ENCODE measurements around the gene MS4A8. TPM values are rescaled to one million over a fixed set of nuclear protein-coding genes. Genes with fewer than 3 reads are reported as not detected.
"Not testable (repeated sequence)": the region's sequence is repeated elsewhere in the genome, so short reads cannot be mapped to it uniquely, and the experiment has no call there.

MS4A8 gene, protein sequence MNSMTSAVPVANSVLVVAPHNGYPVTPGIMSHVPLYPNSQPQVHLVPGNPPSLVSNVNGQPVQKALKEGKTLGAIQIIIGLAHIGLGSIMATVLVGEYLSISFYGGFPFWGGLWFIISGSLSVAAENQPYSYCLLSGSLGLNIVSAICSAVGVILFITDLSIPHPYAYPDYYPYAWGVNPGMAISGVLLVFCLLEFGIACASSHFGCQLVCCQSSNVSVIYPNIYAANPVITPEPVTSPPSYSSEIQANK
- total RNA-seq (under 1 TPM in 2 of 9 donors, not detected in 7; 0.46 to 0.67 TPM), polyA plus RNA-seq (1 to 10 TPM in 2 of 3 donors, under 1 TPM in 1; 0.27 to 2.0 (median 1.5) TPM)
- long read RNA-seq, donor 1: 0 reads
- long read RNA-seq, donor 2: 0 reads
- long read RNA-seq, donor 3: 0 reads
- long read RNA-seq, donor 4: 0 reads
- long read RNA-seq, donor 5: 0 reads
- long read RNA-seq, donor 6: 0 reads
- long read RNA-seq, donor 7: 0 reads
- long read RNA-seq, donor 8: 0 reads
- long read RNA-seq, donor 9: 0 reads
- long read RNA-seq, donor 10: 0 reads

DNA sequence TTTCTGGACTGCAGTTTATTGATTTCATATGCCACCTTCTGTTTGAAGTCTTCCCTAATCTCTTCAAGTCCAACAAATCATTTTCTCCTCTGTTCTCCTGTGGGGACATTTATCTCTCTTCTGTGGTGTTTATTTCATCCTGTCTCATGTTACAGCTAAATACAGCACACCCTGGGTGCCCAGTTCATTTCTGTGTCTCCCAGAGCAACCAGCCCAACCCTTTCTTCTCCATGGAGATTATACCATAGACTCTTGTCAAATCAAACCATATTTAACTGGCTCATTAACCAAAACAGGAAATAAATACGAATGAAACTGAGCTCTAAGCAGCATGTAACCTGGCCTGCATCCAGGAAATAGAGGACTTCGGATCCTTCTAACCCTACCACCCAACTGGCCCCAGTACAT is at the start of gene MS4A8:
MS4A8 (plus strand) TSS at position 329 of the 408 bp plus-strand sequence. CDS start 1,249 bp downstream, outside the sequence.
- Histone ChIP-seq H3K27me3 (no peaks in the 10 kb centered on the region), H3K4me1 (replicated peaks in 1 of 2) (no peaks in the 10 kb centered on the region), H3K9me3 (replicated peaks in 1 of 3) (no peaks in the 10 kb centered on the region), H3K27ac (no peak within 1 kb of the TSS), H3K36me3 (replicated peaks in 1 of 2) (no peaks in the 10 kb centered on the region), H3K4me3 (no peak within 1 kb of the TSS)
- intact Hi-C loops (cut with DNase I): no loop called here
- no peak for DNase-seq
- TF ChIP-seq POLR2A (IDR thresholded peaks at IDR 0.05): no peak
- TF ChIP-seq, protein P1, sequence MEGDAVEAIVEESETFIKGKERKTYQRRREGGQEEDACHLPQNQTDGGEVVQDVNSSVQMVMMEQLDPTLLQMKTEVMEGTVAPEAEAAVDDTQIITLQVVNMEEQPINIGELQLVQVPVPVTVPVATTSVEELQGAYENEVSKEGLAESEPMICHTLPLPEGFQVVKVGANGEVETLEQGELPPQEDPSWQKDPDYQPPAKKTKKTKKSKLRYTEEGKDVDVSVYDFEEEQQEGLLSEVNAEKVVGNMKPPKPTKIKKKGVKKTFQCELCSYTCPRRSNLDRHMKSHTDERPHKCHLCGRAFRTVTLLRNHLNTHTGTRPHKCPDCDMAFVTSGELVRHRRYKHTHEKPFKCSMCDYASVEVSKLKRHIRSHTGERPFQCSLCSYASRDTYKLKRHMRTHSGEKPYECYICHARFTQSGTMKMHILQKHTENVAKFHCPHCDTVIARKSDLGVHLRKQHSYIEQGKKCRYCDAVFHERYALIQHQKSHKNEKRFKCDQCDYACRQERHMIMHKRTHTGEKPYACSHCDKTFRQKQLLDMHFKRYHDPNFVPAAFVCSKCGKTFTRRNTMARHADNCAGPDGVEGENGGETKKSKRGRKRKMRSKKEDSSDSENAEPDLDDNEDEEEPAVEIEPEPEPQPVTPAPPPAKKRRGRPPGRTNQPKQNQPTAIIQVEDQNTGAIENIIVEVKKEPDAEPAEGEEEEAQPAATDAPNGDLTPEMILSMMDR (IDR thresholded peaks at IDR 0.05): no peak
- 18 to 21% (median 18%) methylated on average over 2 of the region's 2 CpGs for WGBS, 4 donors

DNA sequence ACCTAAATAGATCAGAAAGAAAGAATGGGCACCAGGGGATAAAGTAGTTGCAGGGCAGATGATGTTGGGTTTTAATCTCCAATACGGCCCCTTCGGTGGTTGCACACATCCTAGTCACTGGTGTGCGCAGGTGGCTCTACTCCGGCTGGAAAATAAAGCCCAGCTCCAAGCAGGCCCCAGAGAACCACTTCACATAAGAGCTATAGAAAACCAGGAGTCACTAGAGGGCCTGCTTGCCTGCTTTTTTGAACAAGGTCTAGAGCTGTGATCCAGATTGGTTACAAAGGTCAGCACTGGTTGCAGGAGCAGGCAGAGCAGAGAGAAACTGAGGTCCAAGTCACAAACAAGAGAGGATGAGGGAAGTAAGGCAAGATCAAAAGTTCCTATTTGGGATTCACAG is 41.5 kb upstream of the MS4A8 start:
- Histone ChIP-seq H3K4me3 (no peak overlapping the region), H3K9me3 (replicated peaks in 1 of 3) (no peaks in the 10 kb centered on the region), H3K4me1 (replicated peaks in 1 of 2) (no peaks in the 10 kb centered on the region), H3K27me3 (no peaks in the 10 kb centered on the region), H3K36me3 (replicated peaks in 1 of 2) (no peaks in the 10 kb centered on the region), H3K27ac (no peak overlapping the region)
- TF ChIP-seq POLR2A (IDR thresholded peaks at IDR 0.05): no peak
- TF ChIP-seq, protein P1 (IDR thresholded peaks at IDR 0.05): no peak
- 83 to 97% (median 91%) methylated on average over 4 of the region's 4 CpGs for WGBS, 4 donors
- intact Hi-C loops (cut with DNase I): no loop called here
- DNase-seq: no peak

DNA sequence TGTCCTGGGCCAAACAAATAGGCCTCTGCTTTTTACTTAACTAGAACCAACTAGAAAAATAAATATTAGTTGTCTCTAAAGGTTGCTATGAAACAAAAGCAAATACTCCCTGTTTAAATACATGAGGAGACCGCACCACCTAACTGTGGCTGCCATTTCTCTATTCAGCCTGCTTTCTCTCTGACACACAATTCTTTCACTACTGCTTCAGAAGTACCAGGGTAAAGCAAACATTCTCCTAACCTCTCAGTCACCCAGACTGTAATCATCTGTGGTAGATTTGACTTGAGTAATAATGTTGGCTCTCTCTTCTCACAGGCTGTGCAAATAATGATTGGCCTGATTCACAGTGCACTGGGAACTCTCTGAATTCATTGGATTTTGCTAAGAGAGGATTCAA is 41.0 kb upstream of the MS4A8 start:
- DNase-seq: no peak
- no peaks in the 10 kb centered on the region for H3K9me3 ChIP-seq (replicated peaks in 1 of 3)
- intact Hi-C loops (cut with DNase I): no loop called here
- H3K27ac ChIP-seq: no peak overlapping the region
- WGBS, 4 donors: 84 to 100% (median 88%) methylated on average over 1 of the region's 1 CpG
- H3K4me3 ChIP-seq: no peak overlapping the region
- no peaks in the 10 kb centered on the region for H3K27me3 ChIP-seq
- no peaks in the 10 kb centered on the region for H3K4me1 ChIP-seq (replicated peaks in 1 of 2)
- no peaks in the 10 kb centered on the region for H3K36me3 ChIP-seq (replicated peaks in 1 of 2)
- TF ChIP-seq, protein P1 (IDR thresholded peaks at IDR 0.05): no peak
- no peak for TF ChIP-seq POLR2A (IDR thresholded peaks at IDR 0.05)

DNA sequence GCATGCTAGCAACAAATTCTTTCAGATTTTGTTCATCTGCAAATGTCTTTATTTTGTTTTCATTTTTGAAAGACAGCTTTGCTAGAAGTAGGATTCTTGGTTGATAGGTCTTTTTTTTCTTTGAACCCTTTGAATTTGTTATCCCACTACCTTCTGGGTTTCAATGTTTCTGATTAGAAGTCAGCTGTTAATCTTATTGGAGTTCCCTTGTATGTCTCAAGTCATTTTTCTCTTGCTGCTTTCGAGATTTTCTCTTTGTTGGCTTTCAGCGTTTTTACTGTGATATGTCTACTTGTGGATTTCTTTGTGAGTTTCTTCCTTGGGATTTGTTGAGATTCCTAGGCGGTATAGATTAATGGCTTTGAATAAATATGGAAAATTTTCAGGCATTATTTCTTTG is 27.2 kb upstream of the MS4A8 start:
- no peak overlapping the region for H3K27ac ChIP-seq
- WGBS, 4 donors: 76 to 80% (median 79%) methylated on average over 3 of the region's 3 CpGs
- no peaks in the 10 kb centered on the region for H3K4me1 ChIP-seq (replicated peaks in 1 of 2)
- H3K36me3 ChIP-seq (replicated peaks in 1 of 2): no peaks in the 10 kb centered on the region
- H3K9me3 ChIP-seq (replicated peaks in 1 of 3): no peaks in the 10 kb centered on the region
- intact Hi-C loops (cut with DNase I): no loop called here
- no peaks in the 10 kb centered on the region for H3K27me3 ChIP-seq
- no peak overlapping the region for H3K4me3 ChIP-seq
- TF ChIP-seq, protein P1 (IDR thresholded peaks at IDR 0.05): no peak
- no peak for TF ChIP-seq POLR2A (IDR thresholded peaks at IDR 0.05)
- no peak for DNase-seq

DNA sequence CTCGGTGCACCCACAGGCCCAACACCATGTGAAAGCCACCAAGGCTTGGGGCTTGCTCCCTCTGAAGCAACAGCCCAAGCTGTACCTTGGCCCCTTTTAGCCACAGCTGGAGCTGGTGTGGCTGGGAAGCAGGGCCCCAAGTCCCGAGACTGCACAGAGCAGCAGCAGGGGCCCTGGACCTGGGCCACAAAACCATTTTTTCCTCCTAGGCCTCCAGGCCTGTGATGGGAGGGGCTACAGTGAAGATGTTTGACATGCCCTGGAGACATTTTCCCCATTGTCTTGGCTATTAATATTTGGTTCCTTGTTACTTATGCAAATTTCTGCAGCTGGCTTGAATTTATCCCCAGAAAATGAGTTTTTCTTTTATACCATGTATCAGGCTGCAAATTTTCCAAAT is 21.2 kb upstream of the MS4A8 start:
- 83 to 93% (median 88%) methylated on average over 1 to 2 of the region's 2 CpGs for WGBS, 4 donors
- H3K36me3 ChIP-seq (replicated peaks in 1 of 2); intact Hi-C loops (cut with DNase I); DNase-seq; H3K4me1 ChIP-seq (replicated peaks in 1 of 2); H3K27ac ChIP-seq; H3K27me3 ChIP-seq; H3K4me3 ChIP-seq; H3K9me3 ChIP-seq (replicated peaks in 1 of 3): not testable (repeated sequence)
